GM12872 (cell line): Measurements from ENCODE around the gene TMTC2.

Source experiments
- TF ChIP-seq, protein P1 (sequence below): IDR thresholded peaks from 3 replicates; pipeline ENCODE4 v1.5.1; 2011; ENCODE audit warnings: low read depth, mild to moderate bottlenecking, low read length, moderate library complexity; ENCODE audit not compliant: insufficient read depth

The TMTC2 gene

DNA sequence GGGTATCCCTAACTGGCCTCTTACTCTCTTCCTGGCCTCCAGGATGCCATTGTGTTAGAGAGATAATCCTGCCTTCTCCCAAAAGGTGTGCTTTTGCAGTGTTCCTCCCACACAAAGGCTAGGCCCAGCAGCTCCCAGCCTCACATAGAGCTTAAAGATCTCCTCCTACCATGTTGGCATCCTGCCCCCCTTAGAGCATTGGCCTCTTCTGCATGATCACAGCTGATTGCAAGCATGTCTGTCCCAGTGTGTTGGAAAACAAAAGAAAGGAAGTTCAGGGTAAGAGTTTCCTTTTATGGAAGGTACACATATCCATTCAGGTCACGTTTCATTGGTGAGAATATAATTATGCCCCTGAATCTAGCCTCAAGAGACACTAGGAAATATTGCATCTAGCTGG, 405.4 kb downstream of the TMTC2 start:
- TF ChIP-seq, protein P1, sequence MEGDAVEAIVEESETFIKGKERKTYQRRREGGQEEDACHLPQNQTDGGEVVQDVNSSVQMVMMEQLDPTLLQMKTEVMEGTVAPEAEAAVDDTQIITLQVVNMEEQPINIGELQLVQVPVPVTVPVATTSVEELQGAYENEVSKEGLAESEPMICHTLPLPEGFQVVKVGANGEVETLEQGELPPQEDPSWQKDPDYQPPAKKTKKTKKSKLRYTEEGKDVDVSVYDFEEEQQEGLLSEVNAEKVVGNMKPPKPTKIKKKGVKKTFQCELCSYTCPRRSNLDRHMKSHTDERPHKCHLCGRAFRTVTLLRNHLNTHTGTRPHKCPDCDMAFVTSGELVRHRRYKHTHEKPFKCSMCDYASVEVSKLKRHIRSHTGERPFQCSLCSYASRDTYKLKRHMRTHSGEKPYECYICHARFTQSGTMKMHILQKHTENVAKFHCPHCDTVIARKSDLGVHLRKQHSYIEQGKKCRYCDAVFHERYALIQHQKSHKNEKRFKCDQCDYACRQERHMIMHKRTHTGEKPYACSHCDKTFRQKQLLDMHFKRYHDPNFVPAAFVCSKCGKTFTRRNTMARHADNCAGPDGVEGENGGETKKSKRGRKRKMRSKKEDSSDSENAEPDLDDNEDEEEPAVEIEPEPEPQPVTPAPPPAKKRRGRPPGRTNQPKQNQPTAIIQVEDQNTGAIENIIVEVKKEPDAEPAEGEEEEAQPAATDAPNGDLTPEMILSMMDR = no peak

DNA sequence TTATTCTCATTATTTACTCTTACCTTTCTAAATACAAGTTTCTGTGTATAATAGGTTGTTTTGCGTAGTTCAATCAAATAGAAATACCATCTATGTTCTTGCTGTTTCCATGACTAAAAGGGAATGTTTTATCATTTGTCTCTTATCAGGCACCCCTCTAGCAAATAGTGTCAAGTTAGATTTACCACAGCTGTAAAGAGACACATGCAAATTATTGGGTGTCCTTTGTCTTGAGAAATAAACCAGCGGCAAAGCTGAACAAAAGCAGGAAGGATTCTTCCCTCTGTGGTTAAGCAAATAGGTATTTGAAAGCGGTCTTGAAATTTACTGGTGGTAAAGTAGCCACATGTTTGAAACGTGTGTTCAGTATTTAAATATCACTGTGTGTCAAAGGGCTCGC, 405.9 kb downstream of the TMTC2 start:
- TF ChIP-seq, protein P1 = no peak

DNA sequence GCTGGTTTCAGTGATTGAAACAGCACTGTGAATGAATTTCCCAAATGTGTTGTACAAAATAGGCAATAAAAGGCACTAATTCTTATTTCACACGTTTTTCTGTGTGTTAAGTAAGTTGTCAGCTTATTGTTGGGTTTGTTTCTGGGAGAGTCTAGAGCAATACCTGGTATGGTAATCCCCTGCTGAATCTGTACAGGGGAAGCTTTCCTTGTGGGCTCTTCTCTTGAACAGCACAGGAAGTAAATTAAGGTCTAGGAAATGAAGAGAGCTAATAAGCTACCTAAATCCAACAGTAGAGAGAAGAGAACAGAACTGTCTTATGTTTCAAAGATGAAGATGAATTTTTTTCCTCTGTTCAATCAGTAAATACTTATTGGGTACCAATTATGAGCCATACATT, 406.7 kb downstream of the TMTC2 start:
- TF ChIP-seq, protein P1 = no peak

DNA sequence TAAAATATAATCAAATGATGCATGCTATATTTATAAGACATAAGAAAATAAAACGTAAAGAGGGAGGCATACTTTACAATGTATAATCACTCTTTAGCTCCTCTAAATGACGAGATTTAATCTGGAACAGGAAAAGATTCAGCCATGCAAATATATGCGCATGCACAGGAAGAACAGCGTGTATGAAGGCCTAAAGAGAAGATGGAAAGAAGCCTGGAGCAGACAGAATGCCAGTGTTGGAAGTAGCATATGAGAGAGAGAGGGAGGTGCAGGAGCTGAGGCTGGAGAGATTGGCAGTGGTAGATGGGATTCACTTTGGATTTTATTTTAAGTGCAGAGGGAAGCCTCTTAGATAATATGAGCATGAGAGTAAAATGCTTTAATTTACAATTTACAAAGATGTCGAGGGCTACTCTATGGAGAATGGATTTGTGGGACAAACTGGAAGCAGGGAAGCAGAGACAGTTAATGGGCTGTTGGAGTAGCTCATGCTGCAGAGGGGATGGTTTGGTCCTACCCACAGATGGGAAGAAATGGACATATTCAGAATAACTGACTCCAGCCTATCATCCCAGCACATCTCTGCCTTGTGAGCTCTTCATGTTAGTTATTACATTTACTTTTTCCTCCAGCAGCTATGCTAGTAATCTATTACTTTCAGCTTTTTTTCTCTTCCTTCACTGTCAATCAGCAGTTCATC, 411.1 kb downstream of the TMTC2 start:
- TF ChIP-seq, protein P1 = no peak

DNA sequence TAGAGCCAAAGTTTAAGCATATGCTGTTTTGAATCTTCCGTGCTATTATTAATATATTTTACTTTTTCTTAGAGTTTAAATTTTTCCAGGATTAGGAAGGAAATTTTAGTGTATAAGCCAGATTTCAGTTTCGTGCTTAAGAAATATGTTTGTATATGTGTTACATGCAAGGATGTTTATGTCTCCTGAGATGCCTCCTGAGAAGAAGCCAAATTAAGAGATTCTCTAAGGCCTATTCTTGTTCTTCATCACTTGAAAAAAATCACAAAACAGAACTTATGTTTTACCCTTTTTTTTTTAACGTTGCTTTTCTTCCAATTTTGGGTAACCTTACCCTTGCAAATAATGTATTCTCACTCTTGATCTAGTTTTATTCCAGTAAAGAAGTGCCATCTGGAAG, 412.7 kb downstream of the TMTC2 start:
- TF ChIP-seq, protein P1 = no peak

DNA sequence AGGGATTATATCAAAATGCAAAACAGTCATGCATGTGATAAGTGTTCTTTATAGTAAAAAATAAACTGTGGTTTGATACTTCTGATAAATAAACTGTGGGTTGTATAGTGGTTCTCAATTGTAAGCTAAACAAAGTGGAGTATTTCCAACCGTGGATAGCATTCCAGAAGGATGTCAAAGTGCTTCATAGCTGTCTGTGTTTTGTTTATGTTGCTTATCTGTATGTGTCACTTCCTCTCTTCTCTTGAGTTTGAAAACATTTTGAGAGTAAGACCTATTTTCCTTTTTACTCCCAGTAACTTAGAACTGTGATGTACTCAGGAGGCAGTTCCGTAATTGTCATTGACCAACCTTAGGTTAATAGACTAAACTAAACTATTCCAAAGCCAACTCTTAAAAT, 415.8 kb downstream of the TMTC2 start:
- TF ChIP-seq, protein P1 = no peak

DNA sequence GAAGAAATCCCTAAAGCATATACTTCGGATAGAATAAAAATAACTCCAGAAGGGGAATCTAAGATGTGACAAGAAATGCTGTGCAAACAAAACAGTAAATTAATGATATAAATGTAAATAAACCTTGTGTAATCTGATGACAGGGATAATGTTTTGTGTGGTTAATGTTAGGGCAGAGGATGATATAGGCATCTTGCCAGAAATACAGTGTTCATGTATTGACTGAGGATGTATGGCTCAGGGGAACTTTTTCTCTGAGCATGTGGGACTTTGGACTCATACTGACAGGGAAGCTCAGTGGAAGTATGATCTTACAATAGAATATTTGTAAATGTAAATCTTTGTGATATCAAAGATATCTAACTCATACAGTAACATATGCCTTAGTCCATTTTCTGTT, 420.2 kb downstream of the TMTC2 start:
- TF ChIP-seq, protein P1 = no peak
